GM12891 (cell line): ENCODE results near the gene TSC22D2.

Experiments
- POLR2A ChIP-seq: IDR thresholded peaks from 2 replicates; pipeline ENCODE4 v1.6.1; 2011; ENCODE audit warnings: low read depth, low read length, control low read depth
- POLR2AphosphoS5 ChIP-seq: IDR thresholded peaks from 2 replicates; pipeline ENCODE4 v1.6.1; 2011; ENCODE audit warnings: low read depth, low read length, control low read depth

GRCh38 chr3:150453353-150453752 is 45.3 kb downstream of the TSC22D2 start:
- TF ChIP-seq POLR2AphosphoS5 (no peak), POLR2A (no peak)
